GM13977 (cell line): ENCODE data around the gene IRX5.
A peak's percentile ranks its signal among the peaks of the same experiment; 100 is the strongest.

ENCODE experiments used
- DNase-seq: peaks from one replicate; pipeline ENCODE4 v3.0.0; 2012; ENCODE audit warnings: low spot score
- CTCF ChIP-seq: IDR thresholded peaks from 2 replicates; pipeline ENCODE4 v1.5.1; 2012; ENCODE audit warnings: mild to moderate bottlenecking, control low read depth; ENCODE audit not compliant: insufficient read depth; ENCODE audit errors: extremely low read depth, missing control alignments
- in situ Hi-C: fragments of 300-500 bp; cut with MboI; formaldehyde crosslinking; loops from one replicate; pipeline ENCODE4 v1.12.0; 2022; ENCODE audit warnings: low sequenced_read_pairs, low pct_unique_long_range_greater_than_20kb, mixed read lengths, inconsistent platforms; ENCODE audit not compliant: unreplicated experiment

Gene IRX5

GRCh38 chr16:54933281-54934011 is 2.8 kb downstream of the IRX5 start:
- in situ Hi-C loops, result loop anchor here (25.0 kb wide), 1 partner anchor 646 kb away; the partner anchor contains the start of gene IRX3
- no peak for DNase-seq
- TF ChIP-seq CTCF, result no peak

- peak; percentile 36 for DNase-seq
- in situ Hi-C loops, result loop anchor here (25.0 kb wide), 1 partner anchor 647 kb away; the partner anchor contains the start of gene IRX3
- TF ChIP-seq CTCF, result no peak
Measured at GRCh38 chr16:54934481-54935265, 4.0 kb downstream of the IRX5 start.

GRCh38 chr16:54935266-54935968 is 4.8 kb downstream of the IRX5 start:
- no peak for TF ChIP-seq CTCF
- in situ Hi-C loops, result loop anchor here (25.0 kb wide), 1 partner anchor 648 kb away; the partner anchor contains the start of gene IRX3
- DNase-seq, result no peak

GRCh38 chr16:54936201-54936978 is 5.7 kb downstream of the IRX5 start:
- no peak for TF ChIP-seq CTCF
- in situ Hi-C loops, result loop anchor here (25.0 kb wide), 1 partner anchor 649 kb away; the partner anchor contains the start of gene IRX3
- DNase-seq, result peak; percentile 24

- peak; percentile 30 for DNase-seq
- in situ Hi-C loops, result loop anchor here (25.0 kb wide), 1 partner anchor 650 kb away; the partner anchor contains the start of gene IRX3
- TF ChIP-seq CTCF, result peak; percentile 14
Measured at GRCh38 chr16:54936979-54937670, 6.5 kb downstream of the IRX5 start.
